MV-4-11 (cell line): ENCODE results near the gene TSGA10IP.
A peak's percentile ranks its signal among the peaks of the same experiment; 100 is the strongest.

ENCODE experiments used
- DNase-seq: peaks from one replicate; lab custom pipeline; 2025; lab: John Stamatoyannopoulos, UW

TSGA10IP gene

GRCh38 chr11:65945430-65945911 lies at the start of gene TSGA10IP:
Gene TSGA10IP (plus strand): TSS chr11:65945480. CDS start chr11:65945676, 196 bp downstream.
- no peak for DNase-seq

- no peak for DNase-seq
Observed at GRCh38 chr11:65895482-65895981, 49.7 kb upstream of the TSGA10IP start.

GRCh38 chr11:65896034-65896999 lies 49.0 kb upstream of the TSGA10IP start:
- no peak for DNase-seq

- DNase-seq: no peak
Observed at GRCh38 chr11:65897020-65897471, 48.2 kb upstream of the TSGA10IP start.

DNA sequence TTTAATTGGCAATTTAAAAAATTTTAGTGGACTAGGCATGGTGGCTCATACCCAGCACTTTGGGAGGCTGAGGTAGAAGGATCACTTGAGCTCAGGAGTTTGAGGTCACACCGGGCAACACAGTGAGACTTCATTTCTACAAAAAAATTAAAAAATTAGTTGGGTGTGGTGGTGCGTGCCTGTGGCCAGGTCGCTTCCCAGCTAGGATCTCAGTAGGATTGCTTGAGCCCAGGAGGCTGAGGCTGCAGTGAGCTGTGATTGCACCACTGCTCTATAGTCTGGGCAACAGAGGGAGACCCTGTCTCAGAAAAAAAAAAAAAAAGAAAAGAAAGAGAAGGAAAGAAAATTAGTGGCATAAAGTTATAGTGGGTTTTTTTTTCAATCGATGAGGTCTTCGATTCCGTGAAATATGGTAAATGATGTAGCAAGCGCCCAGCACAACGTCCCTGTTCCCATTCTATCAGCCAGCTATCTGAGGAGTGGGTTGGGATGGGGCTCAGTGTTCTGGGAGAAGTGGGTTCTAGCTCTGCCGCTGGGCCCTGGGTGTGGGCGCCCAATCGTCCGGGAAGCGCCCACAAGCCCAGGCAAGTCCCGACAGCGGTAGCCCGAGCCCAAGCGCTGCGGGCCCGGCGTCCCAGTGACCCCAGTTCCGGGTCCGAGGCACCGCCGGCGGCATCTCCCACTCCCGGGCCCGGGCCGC lies 46.5 kb upstream of the TSGA10IP start:
- no peak for DNase-seq

GRCh38 chr11:65899356-65900124 lies 45.7 kb upstream of the TSGA10IP start:
- peak; percentile 43 for DNase-seq

DNA sequence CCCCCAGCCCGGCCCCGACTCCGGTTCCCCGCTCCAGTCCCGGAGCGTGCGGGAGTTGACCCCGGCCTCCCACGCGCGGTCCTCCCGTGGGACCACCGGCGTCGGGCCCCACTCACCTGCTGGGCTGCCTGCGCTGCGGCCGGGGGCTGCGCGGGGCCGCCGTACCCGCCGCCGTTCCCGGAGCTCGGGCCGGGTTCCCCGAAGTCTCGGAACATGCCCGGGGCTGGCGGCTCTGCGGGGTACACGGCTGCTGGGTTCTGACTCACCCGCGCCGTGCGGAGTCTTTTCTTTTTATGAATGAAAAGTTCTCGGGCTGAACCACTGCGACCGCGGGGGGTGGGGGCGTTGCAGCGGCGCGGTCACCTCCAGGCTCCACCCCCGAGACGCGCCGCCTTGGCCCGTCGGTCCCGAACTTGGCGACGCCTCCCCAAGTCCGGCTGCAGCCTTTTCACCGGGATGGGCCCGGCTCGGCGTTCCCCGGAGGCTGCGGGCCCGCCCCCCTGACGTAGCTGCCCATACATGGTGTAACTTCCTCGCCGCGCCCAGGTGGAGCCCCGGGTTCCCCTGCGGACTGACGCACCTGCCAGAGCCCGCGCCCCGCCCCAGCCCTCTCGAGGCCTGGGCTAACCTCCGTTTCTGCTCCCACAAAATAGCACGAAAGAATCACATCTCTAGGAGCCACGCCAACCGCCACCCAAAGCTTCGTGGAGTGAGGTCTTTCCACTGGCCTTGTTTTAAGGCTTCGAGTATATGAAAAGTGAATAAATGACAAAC lies 45.0 kb upstream of the TSGA10IP start, which contains the start of gene FOSL1:
Gene FOSL1, minus strand, starts transcription at position 264 of the 774 bp plus-strand sequence. Its CDS starts 49 bp downstream, at position 215.
- DNase-seq: peak; percentile 85

DNA sequence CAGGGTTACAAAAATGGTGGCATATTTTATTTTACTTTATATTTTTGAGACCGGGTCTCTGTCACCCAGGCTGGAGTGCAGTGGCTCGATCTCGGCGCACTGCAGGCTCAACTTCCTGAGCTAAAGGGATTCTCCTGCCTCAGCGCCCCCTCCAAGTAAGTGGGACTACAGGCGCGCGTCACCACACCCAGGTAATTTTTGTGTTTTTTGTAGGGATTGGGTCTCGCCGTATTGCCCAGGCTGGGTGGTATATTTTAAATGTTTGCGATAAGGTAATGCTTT lies 44.4 kb upstream of the TSGA10IP start:
- DNase-seq: no peak

- peak; percentile 76 for DNase-seq
Observed at GRCh38 chr11:65903068-65903481, 42.2 kb upstream of the TSGA10IP start.

DNA sequence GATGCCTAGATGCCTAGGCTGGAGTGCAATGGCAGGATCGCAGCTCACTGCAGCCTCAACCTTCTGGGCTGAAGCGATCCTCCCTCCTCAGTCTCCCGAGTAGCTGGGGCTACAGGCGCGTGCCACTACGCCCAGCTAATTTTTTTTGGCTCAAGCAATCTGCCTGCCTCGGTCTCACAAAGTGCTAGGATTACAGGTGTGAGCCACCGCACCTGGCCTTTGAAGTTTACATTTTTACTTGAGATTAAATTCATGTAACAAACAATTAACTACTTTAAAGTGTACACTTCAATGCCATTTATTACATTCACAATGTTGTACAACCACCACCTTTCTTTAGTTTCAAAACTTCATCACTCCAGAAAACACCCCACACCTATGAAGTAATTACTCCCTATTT lies 41.6 kb upstream of the TSGA10IP start:
- no peak for DNase-seq

DNA sequence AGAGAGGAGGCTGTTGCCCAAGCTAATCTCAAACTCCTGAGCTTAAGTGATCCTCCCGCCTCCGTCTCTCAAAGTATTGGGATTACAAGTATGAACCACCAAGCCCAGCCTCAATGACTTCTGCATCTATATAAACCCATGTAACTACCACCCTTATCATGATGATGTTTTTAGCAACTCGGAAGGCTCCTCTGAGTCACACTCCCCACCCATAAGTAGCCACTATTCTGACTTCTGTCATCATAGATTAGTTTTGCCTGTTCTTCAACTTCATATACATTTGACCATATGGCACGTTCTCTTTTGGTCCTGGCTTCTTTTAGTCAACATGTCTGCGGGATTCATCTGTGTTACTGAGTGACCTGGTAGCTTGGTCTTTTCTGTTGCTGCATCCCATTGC lies 38.7 kb upstream of the TSGA10IP start:
- DNase-seq: peak; percentile 44

GRCh38 chr11:65907878-65908277 lies 37.4 kb upstream of the TSGA10IP start:
- DNase-seq: no peak

DNA sequence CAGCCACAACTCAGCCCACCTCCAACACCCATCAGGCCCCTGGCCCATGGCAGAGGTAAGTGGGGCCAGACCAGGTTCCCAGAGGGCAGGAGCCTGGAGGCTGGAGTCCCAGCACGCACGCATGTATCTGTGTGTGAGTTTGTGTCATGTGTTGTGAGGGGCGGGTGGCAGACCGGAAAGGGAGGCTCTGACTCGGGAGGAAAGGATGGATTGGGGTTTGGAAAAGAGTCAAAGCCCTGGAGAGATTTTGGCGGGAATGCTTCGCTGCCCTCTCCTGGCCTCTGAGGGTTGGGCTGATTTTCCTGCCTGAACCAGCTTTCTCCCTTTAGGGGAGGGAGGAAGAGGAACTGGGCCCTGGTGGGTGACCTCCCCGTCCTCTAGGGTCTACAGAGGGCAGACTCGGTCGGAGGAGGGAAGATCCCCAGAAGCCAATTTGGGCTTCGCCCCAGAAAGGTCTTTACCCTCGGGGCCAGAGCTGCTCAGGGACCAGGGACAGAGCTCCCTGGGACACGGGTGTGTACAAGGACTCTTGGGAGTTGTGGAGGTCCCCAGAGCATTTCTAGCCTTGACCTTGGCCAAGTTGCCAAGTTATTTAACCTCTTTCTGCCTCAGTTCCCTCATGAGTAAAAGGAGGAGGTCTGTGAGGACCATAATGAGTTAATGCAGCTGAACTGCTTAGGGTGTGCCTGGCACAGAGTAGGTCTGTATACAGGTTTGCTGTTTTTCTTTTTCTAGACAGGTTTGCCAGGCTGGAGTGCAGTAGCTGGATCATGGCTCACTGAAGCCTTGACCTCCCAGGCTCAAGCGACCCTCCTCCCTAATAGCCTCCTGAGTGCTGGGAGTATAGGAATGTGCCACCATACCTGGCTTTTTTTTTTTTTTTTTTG lies 33.4 kb upstream of the TSGA10IP start:
- peak; percentile 72 for DNase-seq

DNA sequence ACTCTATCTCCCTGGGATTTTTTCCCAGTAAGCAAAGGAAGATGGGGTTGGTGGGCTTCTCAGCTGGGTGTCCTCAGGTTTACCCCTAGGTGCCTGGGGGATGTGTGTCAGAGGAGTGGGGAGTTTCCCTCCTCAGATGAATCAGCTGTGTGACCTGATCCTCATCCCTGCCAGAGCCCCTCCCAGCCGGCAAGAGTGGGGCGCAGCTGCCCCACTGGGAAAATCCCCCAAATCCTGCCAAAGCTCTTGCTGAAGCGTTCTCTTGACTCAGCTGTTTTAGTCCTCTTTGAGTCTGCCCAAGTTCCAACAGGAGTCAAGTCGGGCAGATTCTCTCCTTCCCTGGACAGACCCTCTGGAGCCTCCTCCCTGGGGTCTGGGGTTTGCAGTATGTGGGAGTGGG lies 32.4 kb upstream of the TSGA10IP start:
- no peak for DNase-seq

GRCh38 chr11:65915101-65915820 lies 30.0 kb upstream of the TSGA10IP start:
- peak; percentile 60 for DNase-seq

DNA sequence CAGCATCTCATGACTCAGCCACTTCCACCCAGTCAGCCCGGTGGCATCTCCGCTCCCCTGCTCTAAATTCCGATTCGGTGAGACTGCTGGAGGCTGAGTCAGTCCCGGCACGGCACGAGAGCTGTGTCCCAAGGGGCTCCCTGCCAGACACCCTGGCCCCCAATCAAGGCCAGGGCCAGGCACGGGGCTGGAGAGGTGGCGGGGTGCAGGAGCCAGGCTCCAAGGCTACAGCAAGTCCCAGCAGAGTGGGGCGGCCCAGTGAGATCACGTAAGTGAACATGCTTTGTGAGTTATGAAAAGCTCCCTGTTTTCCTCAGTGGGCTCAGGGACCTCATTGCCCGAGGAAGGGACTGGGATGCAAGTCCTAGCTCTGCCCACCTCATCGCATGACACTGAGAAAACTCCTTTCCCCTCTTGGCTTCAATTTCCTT lies 29.4 kb upstream of the TSGA10IP start:
- peak; percentile 72 for DNase-seq

DNA sequence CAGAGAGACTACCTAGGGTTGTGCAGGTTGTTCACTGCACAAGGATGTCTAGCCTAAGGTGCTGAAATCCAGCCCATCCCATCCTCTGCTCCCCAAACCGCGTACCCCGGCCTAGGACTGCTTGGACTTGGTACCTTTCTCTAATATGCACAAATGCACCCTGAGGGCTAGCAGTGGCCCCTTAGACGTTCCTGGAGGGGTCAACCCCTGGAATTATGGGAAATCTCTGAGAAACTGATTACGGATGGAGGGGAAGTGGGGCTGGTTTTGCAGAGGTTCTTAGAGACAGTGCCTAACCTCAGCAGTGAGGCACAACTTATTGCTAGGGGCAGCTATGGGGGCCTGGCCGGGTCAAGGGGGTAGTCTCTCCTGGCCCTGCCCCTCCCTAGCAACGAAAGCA lies 28.9 kb upstream of the TSGA10IP start:
- no peak for DNase-seq

- no peak for DNase-seq
Observed at GRCh38 chr11:65917077-65917433, 28.2 kb upstream of the TSGA10IP start.

GRCh38 chr11:65917434-65918210 lies 27.7 kb upstream of the TSGA10IP start:
- no peak for DNase-seq
